Inflammatory macrophage treated with lipopolysaccharide for 4 hours (primary cell): Measurements from ENCODE around the gene KRTAP4-11.
"Not testable (repeated sequence)": the region's sequence is repeated elsewhere in the genome, so short reads cannot be mapped to it uniquely, and the experiment has no call there.

ENCODE experiments used
- DNase-seq: peaks from one replicate; pipeline ENCODE4 v3.0.0-alpha.2; 2020

Gene KRTAP4-11

GRCh38 chr17:41117846-41118386 lies at the start of gene KRTAP4-11:
Gene KRTAP4-11 (minus strand): TSS chr17:41118373. CDS start chr17:41118315, 58 bp downstream.
- DNase-seq, result not testable (repeated sequence)

GRCh38 chr17:41167561-41167960 lies 49.4 kb upstream of the KRTAP4-11 start:
- no peak for DNase-seq

GRCh38 chr17:41163828-41164227 lies 45.7 kb upstream of the KRTAP4-11 start:
- DNase-seq, result no peak

- no peak for DNase-seq
These were observed 42.5 kb upstream of the KRTAP4-11 start, which contains the start of gene KRTAP4-4 for GRCh38 chr17:41160648-41161047. Gene KRTAP4-4 (minus strand): TSS chr17:41160748. CDS start chr17:41160691, 57 bp downstream.

GRCh38 chr17:41160190-41160589 lies 42.0 kb upstream of the KRTAP4-11 start:
- DNase-seq, result not testable (repeated sequence)

- DNase-seq, result no peak
These were observed 35.7 kb upstream of the KRTAP4-11 start for GRCh38 chr17:41153856-41154255.

GRCh38 chr17:41151525-41151924 lies 33.4 kb upstream of the KRTAP4-11 start:
- no peak for DNase-seq

GRCh38 chr17:41150026-41150425 lies 31.9 kb upstream of the KRTAP4-11 start:
- no peak for DNase-seq

- DNase-seq, result no peak
These were observed 31.4 kb upstream of the KRTAP4-11 start, which contains the start of gene KRTAP4-5 for GRCh38 chr17:41149652-41149985. Gene KRTAP4-5 (minus strand): TSS chr17:41149825. CDS start chr17:41149767, 58 bp downstream.

- DNase-seq, result not testable (repeated sequence)
These were observed 30.9 kb upstream of the KRTAP4-11 start for GRCh38 chr17:41148971-41149651.

- no peak for DNase-seq
These were observed 29.5 kb upstream of the KRTAP4-11 start for GRCh38 chr17:41147531-41148204.

GRCh38 chr17:41145261-41145660 lies 27.1 kb upstream of the KRTAP4-11 start:
- no peak for DNase-seq

- DNase-seq, result no peak
These were observed 26.7 kb upstream of the KRTAP4-11 start for GRCh38 chr17:41144846-41145245.

- DNase-seq, result no peak
These were observed 23.2 kb upstream of the KRTAP4-11 start for GRCh38 chr17:41141361-41141760.

- peak; percentile 40 for DNase-seq
These were observed 22.4 kb upstream of the KRTAP4-11 start, which contains the start of gene KRTAP4-6 for GRCh38 chr17:41140360-41141131. Gene KRTAP4-6 (minus strand): TSS chr17:41140544. CDS start chr17:41140487, 57 bp downstream.

- not testable (repeated sequence) for DNase-seq
These were observed 21.7 kb upstream of the KRTAP4-11 start for GRCh38 chr17:41139865-41140264.

GRCh38 chr17:41133880-41134735 lies 15.9 kb upstream of the KRTAP4-11 start:
- no peak for DNase-seq

- no peak for DNase-seq
These were observed 13.8 kb upstream of the KRTAP4-11 start for GRCh38 chr17:41131979-41132378.

- DNase-seq, result no peak
These were observed 9.2 kb upstream of the KRTAP4-11 start for GRCh38 chr17:41127371-41127770.

- DNase-seq, result no peak
These were observed 8.2 kb upstream of the KRTAP4-11 start for GRCh38 chr17:41126412-41126811.

GRCh38 chr17:41125064-41125463 lies 6.9 kb upstream of the KRTAP4-11 start:
- no peak for DNase-seq

- not testable (repeated sequence) for DNase-seq
These were observed 5.8 kb upstream of the KRTAP4-11 start, which contains the start of gene KRTAP4-12 for GRCh38 chr17:41123991-41124371. Gene KRTAP4-12 (minus strand): TSS chr17:41124182. CDS start chr17:41124122, 60 bp downstream.
